Measurements from ENCODE around the gene LENEP. TPM values are rescaled to one million over a fixed set of nuclear protein-coding genes. Genes with fewer than 3 reads are reported as not detected.
A peak's percentile ranks its signal among the peaks of the same experiment; 100 is the strongest.

The LENEP gene
- total and polyA plus RNA-seq, 2 of the 8 experiments (the other 6 are each of a cell fraction or from before 2014, with no cell fraction given) = 1.3 TPM; not detected in 1

- TF ChIP-seq KDM4A (IDR thresholded peaks at IDR 0.05; ENCODE audit: low read depth, low read length, severe bottlenecking) (peak; percentile 45), NRF1 (IDR thresholded peaks at IDR 0.05; ENCODE audit: low read depth, low read length) (no peak)
- Histone ChIP-seq H3K23ac (ENCODE audit: insufficient read length) (no peak within 1 kb of the TSS), H3K4me3 (ENCODE audit: extremely low read depth in 1 of 4, insufficient read depth in 2 of 4, low read depth in 3 of 4, low read length in 4 of 4) (peak within 1 kb of the TSS; percentile 87 to 99 (median 90)), H2BK120ac (replicated peaks; ENCODE audit: low read depth, low read length) (peak within 1 kb of the TSS; percentile 51), H3K9me3 (ENCODE audit: insufficient read depth in 2 of 2, low read depth in 1 of 2, low read length in 1 of 2) (no peaks in the 10 kb centered on the region), H2BK15ac (ENCODE audit: low read length) (no peak within 1 kb of the TSS; the same call in 1 of the 2 replicates), H3K79me2 (ENCODE audit: control insufficient read depth in 1 of 2, insufficient read depth in 2 of 2, low read length in 2 of 2) (peaks cover 0 to 46% of the 10 kb centered on the region in 2 experiments; a peak in 3 of 4 replicates), H3K4ac (replicated peaks; ENCODE audit: insufficient read length, low read depth, low read length) (peak within 1 kb of the TSS; percentile 62), H3K4me2 (ENCODE audit: insufficient read depth in 1 of 2, low read depth in 2 of 2, low read length in 2 of 2) (peak within 1 kb of the TSS; percentile 79 to 93), H3K27ac (ENCODE audit: low read depth, low read length) (peak within 1 kb of the TSS; percentile 48; the same call in 1 of the 2 replicates), H2AK5ac (ENCODE audit: low read depth, low read length) (no peak within 1 kb of the TSS), H3K56ac (replicated peaks; ENCODE audit: insufficient read length, low read depth, low read length) (peak within 1 kb of the TSS; percentile 90), H3K79me1 (ENCODE audit: low read depth, low read length) (peaks cover 13% of the 10 kb centered on the region), H3K18ac (ENCODE audit: extremely low read depth, low read length) (peak within 1 kb of the TSS; percentile 93), H3K4me1 (replicated peaks in 1 of 4; ENCODE audit: control insufficient read depth in 3 of 4, insufficient read depth in 4 of 4, low read length in 3 of 4) (peaks cover 6 to 20% (median 15%) of the 10 kb centered on the region in 4 experiments), H3K9ac (replicated peaks in 1 of 4; ENCODE audit: extremely low read depth in 1 of 4, low read depth in 3 of 4, low read length in 3 of 4) (peak within 1 kb of the TSS; percentile 40 to 52 (median 48); a peak in 6 of 7 replicates), H3K23me2 (ENCODE audit: low read depth, low read length) (peaks cover 18% of the 10 kb centered on the region; the same call in 1 of the 2 replicates), H4K20me1 (replicated peaks in 1 of 2; ENCODE audit: control insufficient read depth in 1 of 2, insufficient read depth in 2 of 2, low read length in 2 of 2) (peaks cover 0 to 15% of the 10 kb centered on the region in 2 experiments), H4K91ac (replicated peaks; ENCODE audit: insufficient read length, low read length) (peak within 1 kb of the TSS; percentile 94), H4K8ac (ENCODE audit: extremely low read depth, insufficient read depth, low read length) (peak within 1 kb of the TSS; percentile 60), H2AFZ (ENCODE audit: low read length) (no peak within 1 kb of the TSS), H3K27me3 (replicated peaks in 1 of 4; ENCODE audit: control insufficient read depth in 3 of 4, extremely low read depth in 1 of 4, insufficient read depth in 3 of 4, low read length in 3 of 4) (no peaks in the 10 kb centered on the region), H3K14ac (ENCODE audit: insufficient read length) (peak within 1 kb of the TSS; percentile 11), H2BK20ac (ENCODE audit: low read length) (peak within 1 kb of the TSS; percentile 98; the same call in 1 of the 2 replicates), H4K5ac (ENCODE audit: insufficient read length, low read depth, low read length) (peak within 1 kb of the TSS; percentile 83), H2BK12ac (ENCODE audit: low read depth, low read length) (peak within 1 kb of the TSS; percentile 80), H3K36me3 (ENCODE audit: control insufficient read depth in 2 of 4, insufficient read depth in 4 of 4, low read length in 3 of 4) (peaks cover 0 to 2% (median 0%) of the 10 kb centered on the region in 4 experiments; a peak in 2 of 8 replicates), H2BK5ac (ENCODE audit: low read depth, low read length) (peak within 1 kb of the TSS; percentile 92)
- ChIA-PET CTCF (ENCODE audit: partially characterized antibody) (interaction anchor here (1.0 to 14.0 kb wide), 8 partner anchors 12 to 204 kb away, joined by 3 to 258 read pairs (median 4); partner anchors contain the start of genes EFNA4 and PYGO2), POLR2A (ENCODE audit: partially characterized antibody) (interaction anchor here (0.6 to 42.8 kb wide), 6 partner anchors 13 to 194 kb away, joined by 3 to 702 read pairs (median 66); partner anchors contain the start of genes CKS1B, FLAD1, PBXIP1 and PYGO2)
- no peak for DNase-seq (ENCODE audit: low read depth in 1 of 2, low spot score in 2 of 2)
- 0% methylated on average over 9 of the region's 35 CpGs; no CpG with 5 or more reads in 1 of the 2 experiments for WGBS, 2 experiments (ENCODE audit: extremely low coverage in 1 of 2, insufficient coverage in 1 of 2, insufficient read length in 1 of 2, insufficient replicate concordance in 2 of 2, low coverage in 1 of 2, low lambda C conversion rate in 2 of 2, missing lambda C conversion rate in 1 of 2)
- no peak for FAIRE-seq
These were observed 9.3 kb downstream of the LENEP start, which contains the start of gene ZBTB7B for GRCh38 chr1:155002464-155003226. ZBTB7B (plus strand) TSS chr1:155002802; CDS start chr1:155014661, 11,859 bp downstream.
